Measurements from ENCODE around the gene PCDHGC5. TPM values are rescaled to one million over a fixed set of nuclear protein-coding genes. Genes with fewer than 3 reads are reported as not detected.
A peak's percentile ranks its signal among the peaks of the same experiment; 100 is the strongest.

Gene PCDHGC5
- total RNA-seq = not detected

DNA sequence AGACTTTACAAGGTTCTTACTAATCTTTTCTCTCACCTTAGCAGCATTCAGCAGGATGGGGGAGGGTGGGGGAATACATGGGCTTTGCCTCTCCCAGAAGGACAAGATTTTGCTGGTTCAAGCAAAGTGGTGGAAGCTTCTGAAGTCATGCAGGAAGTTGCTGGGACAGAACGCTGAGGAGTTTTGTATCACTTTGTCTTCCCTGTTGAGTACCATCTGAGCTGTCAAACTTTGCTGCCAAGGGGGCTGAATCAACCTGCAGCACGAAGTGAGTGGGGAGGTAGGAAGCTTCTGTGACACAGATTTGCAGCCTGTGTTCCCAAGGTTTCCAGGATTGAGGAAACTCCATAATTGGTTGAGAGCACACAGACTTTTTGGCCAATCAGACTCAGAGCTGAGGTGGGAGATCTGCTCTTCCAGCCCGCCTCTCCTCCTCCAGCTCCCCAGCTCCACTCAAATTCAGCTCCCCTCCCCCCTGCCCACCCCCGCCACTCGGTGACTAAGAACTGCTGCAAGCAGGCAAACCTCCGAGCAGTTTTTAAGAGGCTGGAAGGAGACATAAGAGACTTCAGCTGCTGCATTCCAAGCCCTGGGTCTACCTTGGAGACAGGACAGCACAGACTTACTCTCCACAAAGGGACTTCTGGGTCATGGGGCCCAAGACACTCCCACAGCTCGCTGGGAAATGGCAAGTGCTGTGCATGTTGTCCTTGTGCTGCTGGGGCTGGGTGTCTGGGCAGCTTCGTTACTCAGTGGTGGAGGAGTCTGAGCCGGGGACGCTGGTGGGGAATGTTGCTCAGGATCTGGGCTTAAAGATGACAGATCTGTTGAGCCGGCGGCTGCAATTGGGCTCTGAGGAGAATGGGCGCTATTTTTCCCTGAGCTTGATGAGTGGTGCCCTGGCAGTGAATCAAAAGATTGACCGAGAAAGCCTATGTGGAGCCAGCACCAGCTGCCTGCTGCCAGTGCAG lies at the start of gene PCDHGC5:
PCDHGC5 (plus strand) TSS at position 491 of the 971 bp plus-strand sequence; CDS start at position 651, 160 bp downstream.
- no peak within 1 kb of the TSS for H3K4me3 Mint-ChIP-seq
- no peaks in the 10 kb centered on the region for H3K36me3 Mint-ChIP-seq (ENCODE audit: low read depth)
- no peak within 1 kb of the TSS for H3K27ac Mint-ChIP-seq
- peaks cover 14% of the 10 kb centered on the region for H3K4me1 Mint-ChIP-seq (ENCODE audit: low read depth)
- CTCF ChIA-PET = interaction anchor here (0.7 to 1.5 kb wide), 5 partner anchors 13 to 75 kb away, joined by 3 to 4 read pairs (median 3); partner anchors contain the start of gene PCDHGC3
- intact Hi-C loops (cut with micrococcal nuclease) = no loop called here
- H3K27me3 Mint-ChIP-seq (ENCODE audit: low read depth) = peaks cover 81% of the 10 kb centered on the region
- no peak for DNase-seq
- no peaks in the 10 kb centered on the region for H3K9me3 Mint-ChIP-seq

DNA sequence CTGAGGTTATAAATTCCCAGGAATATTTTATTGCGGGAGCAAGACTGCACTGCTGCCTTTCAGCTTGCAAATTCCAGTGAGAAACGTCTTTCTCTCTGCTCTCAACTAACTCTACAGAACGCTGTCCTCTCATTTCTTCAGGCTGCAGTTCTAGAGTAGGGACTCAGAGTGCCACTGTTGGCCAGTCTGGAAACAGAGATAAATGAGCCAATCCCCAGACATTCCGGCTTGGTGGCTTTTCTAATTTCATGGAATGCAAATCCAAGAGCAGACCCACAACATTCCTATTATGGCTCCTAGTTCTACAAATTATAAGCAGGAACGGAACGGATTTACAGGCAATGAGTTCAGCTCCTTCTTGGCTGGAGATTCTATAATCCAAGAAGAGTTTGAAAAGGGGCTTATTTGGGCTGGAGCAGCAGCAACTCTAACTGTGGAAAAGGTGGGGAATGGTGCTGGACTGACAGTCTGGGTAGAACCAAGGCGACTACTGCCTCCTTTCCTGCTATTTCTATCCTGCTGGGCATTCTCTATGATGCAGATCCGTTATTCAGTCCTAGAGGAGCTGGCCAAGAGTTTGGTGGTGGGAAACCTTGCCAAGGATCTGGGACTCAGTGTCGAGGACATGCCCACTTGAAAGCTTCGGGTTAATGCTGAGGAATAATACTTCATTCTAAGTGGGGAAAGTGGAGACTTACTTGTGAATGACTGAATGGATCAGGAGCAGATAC lies 49.3 kb upstream of the PCDHGC5 start:
- Mint-ChIP-seq H3K27ac (no peak overlapping the region), H3K4me3 (no peak overlapping the region), H3K36me3 (ENCODE audit: low read depth) (peaks cover 2% of the 10 kb centered on the region), H3K4me1 (ENCODE audit: low read depth) (no peaks in the 10 kb centered on the region), H3K27me3 (ENCODE audit: low read depth) (peaks cover 14% of the 10 kb centered on the region), H3K9me3 (peaks cover 5% of the 10 kb centered on the region)
- DNase-seq = no peak
- intact Hi-C loops (cut with micrococcal nuclease) = no loop called here
- CTCF ChIA-PET = no interaction called here

DNA sequence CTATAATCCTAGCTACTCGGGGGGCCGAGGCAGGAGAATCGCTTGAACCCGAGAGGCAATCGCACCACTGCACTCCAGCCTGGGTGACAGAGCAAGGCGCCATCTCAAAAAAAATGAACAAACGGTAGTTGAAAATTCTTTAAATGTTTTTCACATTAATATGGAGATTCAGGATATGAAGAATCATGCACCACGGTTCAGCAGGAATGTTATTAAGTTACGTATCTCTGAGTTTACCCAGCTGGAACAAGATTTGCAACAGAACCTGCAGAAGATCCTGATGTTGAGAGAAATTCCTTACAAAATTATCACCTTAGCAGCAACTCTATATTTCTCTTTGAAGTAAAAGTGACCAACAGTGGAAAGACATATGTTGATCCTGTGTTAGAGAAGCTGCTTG lies 48.5 kb upstream of the PCDHGC5 start:
- Mint-ChIP-seq H3K4me1 (ENCODE audit: low read depth) (no peaks in the 10 kb centered on the region), H3K27ac (no peak overlapping the region), H3K36me3 (ENCODE audit: low read depth) (peaks cover 2% of the 10 kb centered on the region), H3K27me3 (ENCODE audit: low read depth) (peaks cover 14% of the 10 kb centered on the region), H3K4me3 (no peak overlapping the region), H3K9me3 (peaks cover 5% of the 10 kb centered on the region)
- no peak for DNase-seq
- CTCF ChIA-PET = no interaction called here
- intact Hi-C loops (cut with micrococcal nuclease) = no loop called here

DNA sequence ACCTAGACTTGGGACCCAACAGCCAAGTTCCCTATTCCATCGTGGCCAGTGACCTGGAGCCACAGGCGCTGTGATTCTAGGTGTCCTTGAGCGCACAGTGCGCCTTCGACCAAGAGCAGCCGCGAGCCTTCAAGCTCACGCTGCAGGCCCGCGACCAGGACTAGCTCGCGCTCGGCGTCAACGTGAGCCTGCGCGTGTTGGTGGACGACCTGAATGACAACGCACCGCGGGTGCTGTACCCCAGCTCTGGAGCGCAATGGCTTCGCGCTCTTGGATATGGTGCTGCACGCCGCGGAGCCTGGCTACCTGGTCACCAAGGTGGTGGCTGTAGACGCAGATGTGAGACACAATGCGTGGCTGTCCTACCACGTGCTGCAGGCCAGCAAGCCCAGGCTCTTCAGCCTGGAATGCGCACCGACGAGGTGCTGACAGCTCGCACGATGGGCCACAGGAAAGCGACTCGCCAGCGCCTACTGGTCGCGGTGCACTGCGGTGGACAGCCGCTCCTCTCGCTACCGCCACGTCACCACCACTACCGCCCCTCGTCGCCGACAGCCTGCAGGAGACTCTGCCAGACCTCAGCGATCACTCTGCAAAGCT lies 47.2 kb upstream of the PCDHGC5 start:
- no peak for DNase-seq
- Mint-ChIP-seq H3K27ac (no peak overlapping the region), H3K4me1 (ENCODE audit: low read depth) (no peaks in the 10 kb centered on the region), H3K4me3 (no peak overlapping the region), H3K27me3 (ENCODE audit: low read depth) (peaks cover 12% of the 10 kb centered on the region), H3K36me3 (ENCODE audit: low read depth) (peaks cover 2% of the 10 kb centered on the region), H3K9me3 (peaks cover 5% of the 10 kb centered on the region)
- intact Hi-C loops (cut with micrococcal nuclease) = no loop called here
- CTCF ChIA-PET = interaction anchor here (0.7 kb wide), 1 partner anchor 65 kb away, joined by 3 read pairs; no protein-coding TSS in a partner anchor

DNA sequence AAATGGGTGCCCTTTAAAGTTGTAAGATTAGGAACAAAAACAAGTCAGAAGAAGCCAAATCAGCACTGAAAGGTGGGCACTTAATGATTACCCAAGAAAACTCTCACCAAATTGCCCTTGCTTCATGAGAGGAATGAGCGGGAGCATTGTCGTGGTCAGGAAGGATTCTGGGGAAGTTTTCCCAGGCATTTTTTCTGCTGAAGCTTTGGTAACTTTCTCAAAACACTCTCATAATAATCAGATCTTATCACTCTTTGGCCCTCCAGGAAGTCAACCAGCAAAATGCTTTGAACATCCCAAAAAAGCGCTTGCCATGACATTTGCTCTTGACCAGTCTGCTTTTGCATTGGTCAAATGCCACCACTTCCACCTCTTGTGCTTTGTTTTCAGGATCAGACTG lies 23.5 kb upstream of the PCDHGC5 start:
- Mint-ChIP-seq H3K9me3 (peaks cover 2% of the 10 kb centered on the region), H3K4me3 (no peak overlapping the region), H3K36me3 (ENCODE audit: low read depth) (no peaks in the 10 kb centered on the region), H3K27ac (no peak overlapping the region), H3K4me1 (ENCODE audit: low read depth) (no peaks in the 10 kb centered on the region), H3K27me3 (ENCODE audit: low read depth) (peaks cover 21% of the 10 kb centered on the region)
- intact Hi-C loops (cut with micrococcal nuclease) = no loop called here
- DNase-seq = no peak
- CTCF ChIA-PET = interaction anchor here (0.7 to 1.0 kb wide), 2 partner anchors 95 to 288 kb away, joined by 4 read pairs; partner anchors contain the start of gene PCDHGB3

- CTCF ChIA-PET = interaction anchor here (0.6 to 2.8 kb wide), 17 partner anchors 9 to 88 kb away, joined by 3 to 9 read pairs (median 3); partner anchors contain the start of genes PCDHGA10, PCDHGA11, PCDHGA12 and PCDHGB6
- Mint-ChIP-seq H3K9me3 (no peaks in the 10 kb centered on the region), H3K27ac (no peak within 1 kb of the TSS), H3K36me3 (ENCODE audit: low read depth) (no peaks in the 10 kb centered on the region), H3K4me3 (peak within 1 kb of the TSS; percentile 86), H3K4me1 (ENCODE audit: low read depth) (peaks cover 20% of the 10 kb centered on the region), H3K27me3 (ENCODE audit: low read depth) (peaks cover 50% of the 10 kb centered on the region)
- peak; percentile 72 for DNase-seq
- intact Hi-C loops (cut with micrococcal nuclease) = loop anchor here (1.0 to 5.0 kb wide), 5 partner anchors 38 to 89 kb away; partner anchors contain the start of gene PCDHGA11
Measured at GRCh38 chr5:141475625-141476131, 13.2 kb upstream of the PCDHGC5 start, which contains the start of gene PCDHGC3. PCDHGC3 (plus strand) TSS chr5:141475966; CDS start chr5:141476117, 151 bp downstream.

GRCh38 chr5:141476132-141476911 lies 12.6 kb upstream of the PCDHGC5 start:
- Mint-ChIP-seq H3K27me3 (ENCODE audit: low read depth) (peaks cover 55% of the 10 kb centered on the region), H3K9me3 (no peaks in the 10 kb centered on the region), H3K4me1 (ENCODE audit: low read depth) (peaks cover 20% of the 10 kb centered on the region)

GRCh38 chr5:141477044-141477575 lies 11.8 kb upstream of the PCDHGC5 start:
- Mint-ChIP-seq H3K27ac (no peak overlapping the region), H3K27me3 (ENCODE audit: low read depth) (peaks cover 55% of the 10 kb centered on the region), H3K4me3 (peak overlapping the region; percentile 86), H3K36me3 (ENCODE audit: low read depth) (no peaks in the 10 kb centered on the region), H3K4me1 (ENCODE audit: low read depth) (peaks cover 20% of the 10 kb centered on the region), H3K9me3 (no peaks in the 10 kb centered on the region)
- CTCF ChIA-PET = interaction anchor here (1.8 to 2.3 kb wide), 3 partner anchors 36 to 81 kb away, joined by 6 to 8 read pairs (median 8); partner anchors contain the start of gene PCDHGA10
- no peak for DNase-seq
- intact Hi-C loops (cut with micrococcal nuclease) = loop anchor here (2.0 to 5.0 kb wide), 2 partner anchors 55 to 88 kb away; partner anchors contain the start of gene PCDHGA11

More at GRCh38 chr5:141476132-141476911, 12.6 kb upstream of the PCDHGC5 start:
- Mint-ChIP-seq H3K27ac (no peak overlapping the region), H3K4me3 (peak overlapping the region; percentile 86), H3K36me3 (ENCODE audit: low read depth) (no peaks in the 10 kb centered on the region)
- DNase-seq = peak; percentile 31
- intact Hi-C loops (cut with micrococcal nuclease) = loop anchor here (2.0 to 5.0 kb wide), 2 partner anchors 54 to 88 kb away; partner anchors contain the start of gene PCDHGA11
- CTCF ChIA-PET = interaction anchor here (1.1 to 2.8 kb wide), 10 partner anchors 12 to 82 kb away, joined by 3 to 9 read pairs (median 6); partner anchors contain the start of genes PCDHGA10, PCDHGA12, PCDHGB6 and PCDHGC5

DNA sequence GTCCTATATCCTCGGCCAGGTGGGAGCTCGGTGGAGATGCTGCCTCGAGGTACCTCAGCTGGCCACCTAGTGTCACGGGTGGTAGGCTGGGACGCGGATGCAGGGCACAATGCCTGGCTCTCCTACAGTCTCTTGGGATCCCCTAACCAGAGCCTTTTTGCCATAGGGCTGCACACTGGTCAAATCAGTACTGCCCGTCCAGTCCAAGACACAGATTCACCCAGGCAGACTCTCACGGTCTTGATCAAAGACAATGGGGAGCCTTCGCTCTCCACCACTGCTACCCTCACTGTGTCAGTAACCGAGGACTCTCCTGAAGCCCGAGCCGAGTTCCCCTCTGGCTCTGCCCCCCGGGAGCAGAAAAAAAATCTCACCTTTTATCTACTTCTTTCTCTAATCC lies 11.1 kb upstream of the PCDHGC5 start:
- DNase-seq = no peak
- Mint-ChIP-seq H3K36me3 (ENCODE audit: low read depth) (no peaks in the 10 kb centered on the region), H3K4me1 (ENCODE audit: low read depth) (peaks cover 20% of the 10 kb centered on the region), H3K27ac (no peak overlapping the region), H3K4me3 (peak overlapping the region; percentile 86), H3K9me3 (no peaks in the 10 kb centered on the region), H3K27me3 (ENCODE audit: low read depth) (peaks cover 59% of the 10 kb centered on the region)
- CTCF ChIA-PET = interaction anchor here (0.6 to 2.0 kb wide), 4 partner anchors 44 to 91 kb away, joined by 3 to 6 read pairs (median 3); partner anchors contain the start of genes PCDHGA10 and PCDHGB4
- intact Hi-C loops (cut with micrococcal nuclease) = loop anchor here (2.0 to 5.0 kb wide), 2 partner anchors 56 to 87 kb away; partner anchors contain the start of gene PCDHGA11

DNA sequence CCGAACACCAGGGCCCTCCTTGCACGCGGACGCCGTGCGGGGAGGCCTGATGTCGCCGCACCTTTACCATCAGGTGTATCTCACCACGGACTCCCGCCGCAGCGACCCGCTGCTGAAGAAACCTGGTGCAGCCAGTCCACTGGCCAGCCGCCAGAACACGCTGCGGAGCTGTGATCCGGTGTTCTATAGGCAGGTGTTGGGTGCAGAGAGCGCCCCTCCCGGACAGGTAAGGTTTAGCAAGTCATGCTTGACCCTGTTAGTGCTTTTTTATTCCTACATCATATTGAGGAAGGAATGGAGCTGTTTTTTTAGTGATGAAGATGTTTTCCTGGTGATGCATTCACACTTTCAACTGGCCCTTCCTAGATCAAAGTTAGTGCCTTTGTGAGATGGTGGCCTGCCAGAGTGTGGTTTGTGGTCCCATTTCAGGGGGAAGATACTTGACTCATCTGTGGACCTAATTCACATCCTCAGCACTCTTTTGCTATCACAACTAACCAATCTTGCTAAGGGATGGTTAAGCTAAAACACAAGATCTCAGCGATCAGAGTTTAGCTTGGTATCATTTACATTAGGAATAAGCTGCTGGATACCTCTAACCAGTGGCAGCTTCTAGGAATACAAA lies 10.4 kb upstream of the PCDHGC5 start:
- Mint-ChIP-seq H3K27ac (no peak overlapping the region), H3K4me1 (ENCODE audit: low read depth) (peaks cover 20% of the 10 kb centered on the region), H3K4me3 (no peak overlapping the region), H3K9me3 (no peaks in the 10 kb centered on the region), H3K27me3 (ENCODE audit: low read depth) (peaks cover 66% of the 10 kb centered on the region), H3K36me3 (ENCODE audit: low read depth) (no peaks in the 10 kb centered on the region)
- CTCF ChIA-PET = interaction anchor here (0.6 to 2.0 kb wide), 6 partner anchors 10 to 91 kb away, joined by 3 to 6 read pairs (median 3); partner anchors contain the start of genes PCDHGA10 and PCDHGB4
- DNase-seq = no peak
- intact Hi-C loops (cut with micrococcal nuclease) = loop anchor here (5.0 kb wide), 1 partner anchor 56 kb away; the partner anchor contains the start of gene PCDHGA11
